WTC11 (cell line): ENCODE measurements around the gene PNLIP. TPM values are rescaled to one million over a fixed set of nuclear protein-coding genes. Genes with fewer than 3 reads are reported as not detected.

ENCODE experiments used
- ATAC-seq: fragments of 200-7000 bp; cut with Tn5 transposase; 2 replicates; pipeline ENCODE4 v1.10.0; 2021; ENCODE audit warnings: mild to moderate bottlenecking, moderate library complexity
- CTCF ChIA-PET: fragments of 300-600 bp; sonication (Branson Sonifier 250); formaldehyde crosslinking; loops from one replicate; lab custom pipeline; 2021; ENCODE audit warnings: antibody characterized with exemption; lab: Charles Lee
- POLR2A ChIA-PET: fragments of 350-600 bp; sonication (Branson Sonifier 250); formaldehyde crosslinking; loops from one replicate; lab custom pipeline; 2021; ENCODE audit warnings: antibody characterized with exemption; lab: Charles Lee
- DNase-seq: peaks from one replicate; pipeline ENCODE4 v3.0.0; 2021; ENCODE audit warnings: low spot score
- H3K27ac Mint-ChIP-seq: 2 replicates; pipeline ENCODE4 v1.8.0; 2021; ENCODE audit warnings: mixed read lengths
- H3K27me3 Mint-ChIP-seq: 2 replicates; pipeline ENCODE4 v1.8.0; 2021; ENCODE audit warnings: low read depth, mild to moderate bottlenecking, moderate library complexity, mixed read lengths
- H3K36me3 Mint-ChIP-seq: 2 replicates; pipeline ENCODE4 v1.8.0; 2021; ENCODE audit warnings: mixed read lengths
- H3K4me1 Mint-ChIP-seq: 2 replicates; pipeline ENCODE4 v1.8.0; 2022; ENCODE audit warnings: mixed read lengths
- H3K4me3 Mint-ChIP-seq: 2 replicates; pipeline ENCODE4 v1.8.0; 2021; ENCODE audit warnings: mild to moderate bottlenecking, moderate library complexity, mixed read lengths
- H3K9me3 Mint-ChIP-seq: 2 replicates; pipeline ENCODE4 v1.8.0; 2021; ENCODE audit warnings: mixed read lengths
- ATF2 ChIP-seq: sonication (generic); formaldehyde crosslinking; IDR thresholded peaks from 2 replicates; pipeline ENCODE4 v1.8.1; 2022; ENCODE audit warnings: low read depth, missing genetic modification reagents, borderline replicate concordance
- CREM ChIP-seq: sonication (generic); formaldehyde crosslinking; IDR thresholded peaks from 2 replicates; pipeline ENCODE4 v1.8.1; 2022; ENCODE audit warnings: mild to moderate bottlenecking, missing genetic modification reagents, moderate library complexity
- E2F1 ChIP-seq: sonication (generic); formaldehyde crosslinking; IDR thresholded peaks from 2 replicates; pipeline ENCODE4 v1.8.0; 2022; ENCODE audit warnings: mild to moderate bottlenecking, missing genetic modification reagents
- FOXJ3 ChIP-seq: sonication (generic); formaldehyde crosslinking; IDR thresholded peaks from 2 replicates; pipeline ENCODE4 v1.9.0; 2021; ENCODE audit warnings: missing genetic modification reagents, mild to moderate bottlenecking, borderline replicate concordance
- GRHL2 ChIP-seq: fragments of 250-450 bp; sonication (Bioruptor Pico); IDR thresholded peaks from 2 replicates; pipeline ENCODE4 v1.8.0; 2022; ENCODE audit warnings: mild to moderate bottlenecking, moderate library complexity; ENCODE audit not compliant: insufficient replicate concordance, severe bottlenecking
- GTF2I ChIP-seq: fragments of 250-450 bp; sonication (Bioruptor Pico); conservative IDR thresholded peaks from 2 replicates; pipeline ENCODE4 v1.4.0; 2021; ENCODE audit warnings: mild to moderate bottlenecking
- HMGA2 ChIP-seq: fragments of 250-450 bp; sonication (Bioruptor Pico); IDR thresholded peaks from 2 replicates; pipeline ENCODE4 v1.4.0; 2021; ENCODE audit warnings: mild to moderate bottlenecking, moderate library complexity
- JAZF1 ChIP-seq: fragments of 250-450 bp; sonication (Bioruptor Pico); IDR thresholded peaks from 2 replicates; pipeline ENCODE4 v1.9.0; 2021; ENCODE audit warnings: moderate library complexity, mild to moderate bottlenecking, inconsistent platforms
- MYBL2 ChIP-seq: sonication (generic); formaldehyde crosslinking; IDR thresholded peaks from 2 replicates; pipeline ENCODE4 v1.8.1; 2023; ENCODE audit warnings: mild to moderate bottlenecking, moderate library complexity, missing genetic modification reagents
- NFATC4 ChIP-seq: fragments of 250-450 bp; sonication (Bioruptor Pico); IDR thresholded peaks from 2 replicates; pipeline ENCODE4 v1.9.0; 2021; ENCODE audit warnings: mild to moderate bottlenecking
- NFE2L1 ChIP-seq: sonication (generic); formaldehyde crosslinking; IDR thresholded peaks from 2 replicates; pipeline ENCODE4 v1.8.1; 2023; ENCODE audit warnings: missing genetic modification reagents
- NR2C2 ChIP-seq: sonication (generic); formaldehyde crosslinking; IDR thresholded peaks from 2 replicates; pipeline ENCODE4 v1.8.0; 2022; ENCODE audit warnings: mild to moderate bottlenecking, missing genetic modification reagents
- NR3C1 ChIP-seq: sonication (generic); formaldehyde crosslinking; conservative IDR thresholded peaks from 2 replicates; pipeline ENCODE4 v1.8.1; 2023; ENCODE audit warnings: low read depth, mild to moderate bottlenecking, missing genetic modification reagents
- RELA ChIP-seq: sonication (generic); formaldehyde crosslinking; IDR thresholded peaks from 2 replicates; pipeline ENCODE4 v1.8.1; 2022; ENCODE audit warnings: missing genetic modification reagents, mild to moderate bottlenecking, borderline replicate concordance
- SMAD4 ChIP-seq: sonication (generic); formaldehyde crosslinking; IDR thresholded peaks from 2 replicates; pipeline ENCODE4 v1.8.0; 2022; ENCODE audit warnings: mild to moderate bottlenecking, missing genetic modification reagents
- TEAD1 ChIP-seq: sonication (generic); formaldehyde crosslinking; IDR thresholded peaks from 2 replicates; pipeline ENCODE4 v1.8.0; 2022; ENCODE audit warnings: mild to moderate bottlenecking, missing genetic modification reagents
- TEAD4 ChIP-seq: sonication (generic); formaldehyde crosslinking; IDR thresholded peaks from 2 replicates; pipeline ENCODE4 v1.8.0; 2022; ENCODE audit warnings: mild to moderate bottlenecking, missing genetic modification reagents
- ZNF317 ChIP-seq: sonication (generic); formaldehyde crosslinking; IDR thresholded peaks from 2 replicates; pipeline ENCODE4 v1.8.1; 2023; ENCODE audit warnings: low read depth, mild to moderate bottlenecking, moderate library complexity, missing genetic modification reagents, borderline replicate concordance
- ZNF416 ChIP-seq: fragments of 250-450 bp; sonication (Bioruptor Pico); IDR thresholded peaks from 2 replicates; pipeline ENCODE4 v1.9.0; 2021; ENCODE audit warnings: mild to moderate bottlenecking, inconsistent platforms
- ZNF423 ChIP-seq: fragments of 250-450 bp; sonication (Bioruptor Pico); IDR thresholded peaks from 2 replicates; pipeline ENCODE4 v2.1.2; 2022; ENCODE audit warnings: mild to moderate bottlenecking, moderate library complexity
- ZSCAN18 ChIP-seq: fragments of 250-450 bp; sonication (Bioruptor Pico); IDR thresholded peaks from 2 replicates; pipeline ENCODE4 v2.1.2; 2022; ENCODE audit warnings: mild to moderate bottlenecking, moderate library complexity
- total RNA-seq: library from RNA; stranded (reverse); gene quantifications from 3 replicates; pipeline ENCODE4 v1.2.3, GENCODE V29; 2021
- TF ChIP-seq, protein P1 (sequence below): sonication (generic); formaldehyde crosslinking; IDR thresholded peaks from 2 replicates; pipeline ENCODE4 v1.8.1; 2023; ENCODE audit warnings: mild to moderate bottlenecking, missing genetic modification reagents, moderate library complexity
- TF ChIP-seq, protein P2 (sequence below): sonication (generic); formaldehyde crosslinking; IDR thresholded peaks from 2 replicates; pipeline ENCODE4 v1.8.1; 2023; ENCODE audit warnings: mild to moderate bottlenecking, missing genetic modification reagents
- TF ChIP-seq, protein P3 (sequence below): sonication (generic); formaldehyde crosslinking; IDR thresholded peaks from 2 replicates; pipeline ENCODE4 v1.8.0; 2023; ENCODE audit warnings: missing genetic modification reagents

PNLIP gene
- total RNA-seq, 1 experiment from 2014 or later = 1.6 TPM

DNA sequence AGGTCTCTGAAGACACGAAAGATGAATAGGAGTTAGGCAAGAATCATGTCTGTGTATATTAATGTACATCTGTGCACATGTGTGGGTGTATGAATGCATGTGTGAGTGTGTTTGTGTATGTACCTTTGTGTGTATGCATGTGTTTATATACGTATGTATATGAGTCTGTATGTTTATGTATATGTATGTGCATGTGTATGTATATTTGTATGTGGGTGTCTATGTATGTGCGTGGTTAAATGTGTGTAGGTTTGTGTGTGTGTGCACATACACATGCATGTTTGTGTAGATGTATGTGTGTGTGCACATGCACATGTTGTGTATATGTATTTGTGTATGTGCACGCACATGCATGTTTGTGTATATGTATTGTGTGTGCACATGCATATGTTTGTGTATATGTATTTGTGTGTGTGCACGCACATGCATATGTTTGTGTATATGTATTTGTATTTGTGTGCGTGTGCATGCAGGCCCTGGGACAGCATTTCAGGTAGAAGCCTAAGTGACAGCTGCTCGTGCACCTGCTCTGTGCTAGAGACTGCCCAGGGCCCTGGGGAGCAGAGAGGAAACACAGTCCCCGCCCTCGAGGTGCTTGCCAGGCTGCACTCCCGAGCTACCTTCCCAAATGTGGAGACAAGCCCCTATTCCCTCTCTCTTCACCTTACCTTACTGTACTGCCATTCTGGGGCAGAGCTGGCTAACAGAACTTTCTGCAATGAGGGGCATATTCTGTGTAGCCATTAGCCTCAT lies 57.1 kb downstream of the PNLIP start:
- ChIA-PET CTCF (no interaction called here), POLR2A (no interaction called here)
- H3K27ac Mint-ChIP-seq = no peak overlapping the region
- H3K4me1 Mint-ChIP-seq = peaks cover 6% of the 10 kb centered on the region
- DNase-seq = no peak
- H3K4me3 Mint-ChIP-seq = no peak overlapping the region
- no peaks in the 10 kb centered on the region for H3K9me3 Mint-ChIP-seq
- H3K36me3 Mint-ChIP-seq = no peaks in the 10 kb centered on the region
- TF ChIP-seq SMAD4 (CRISPR knock-in tag) (no peak), NFE2L1 (no peak), GTF2I (no peak), E2F1 (CRISPR knock-in tag) (no peak), JAZF1 (CRISPR knock-in tag) (no peak)
- H3K27me3 Mint-ChIP-seq = no peaks in the 10 kb centered on the region
- no peak for ATAC-seq

DNA sequence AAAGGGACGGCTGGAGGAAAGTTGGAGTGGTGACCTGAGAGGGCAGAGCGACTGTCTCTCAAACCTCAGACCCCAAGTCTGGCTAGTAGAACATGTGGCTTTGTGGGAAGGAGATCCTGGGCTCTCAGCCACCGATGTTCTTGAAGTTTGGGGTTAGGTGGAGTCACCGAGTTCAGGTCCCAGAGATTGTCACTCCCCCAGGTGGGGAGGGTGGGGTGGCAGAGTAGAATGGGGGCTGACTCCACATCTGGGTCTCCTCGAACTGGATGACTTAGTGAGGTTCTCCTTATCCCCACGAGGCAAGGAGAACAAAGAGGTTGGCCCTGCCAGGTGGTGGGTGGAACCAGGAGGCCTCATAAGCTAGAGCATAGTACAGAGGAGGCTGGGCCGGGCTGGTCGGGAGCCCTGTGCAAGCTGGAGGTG lies 60.3 kb downstream of the PNLIP start:
- CTCF ChIA-PET = no interaction called here
- H3K36me3 Mint-ChIP-seq = no peaks in the 10 kb centered on the region
- H3K9me3 Mint-ChIP-seq = no peaks in the 10 kb centered on the region
- POLR2A ChIA-PET = no interaction called here
- DNase-seq (no peak), ATAC-seq (no peak)
- H3K27ac Mint-ChIP-seq = no peak overlapping the region
- peaks cover 9% of the 10 kb centered on the region for H3K4me1 Mint-ChIP-seq
- peaks cover 18% of the 10 kb centered on the region for H3K27me3 Mint-ChIP-seq
- H3K4me3 Mint-ChIP-seq = no peak overlapping the region
- TF ChIP-seq NR2C2 (CRISPR knock-in tag) (no peak), MYBL2 (CRISPR knock-in tag) (no peak), RELA (CRISPR knock-in tag) (no peak), ZNF317 (CRISPR knock-in tag) (no peak), TEAD1 (no peak), GRHL2 (CRISPR knock-in tag) (no peak), GTF2I (no peak), ZSCAN18 (no peak)
- TF ChIP-seq, protein P1, sequence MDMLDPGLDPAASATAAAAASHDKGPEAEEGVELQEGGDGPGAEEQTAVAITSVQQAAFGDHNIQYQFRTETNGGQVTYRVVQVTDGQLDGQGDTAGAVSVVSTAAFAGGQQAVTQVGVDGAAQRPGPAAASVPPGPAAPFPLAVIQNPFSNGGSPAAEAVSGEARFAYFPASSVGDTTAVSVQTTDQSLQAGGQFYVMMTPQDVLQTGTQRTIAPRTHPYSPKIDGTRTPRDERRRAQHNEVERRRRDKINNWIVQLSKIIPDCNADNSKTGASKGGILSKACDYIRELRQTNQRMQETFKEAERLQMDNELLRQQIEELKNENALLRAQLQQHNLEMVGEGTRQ (CRISPR knock-in tag) = no peak
- TF ChIP-seq, protein P2, sequence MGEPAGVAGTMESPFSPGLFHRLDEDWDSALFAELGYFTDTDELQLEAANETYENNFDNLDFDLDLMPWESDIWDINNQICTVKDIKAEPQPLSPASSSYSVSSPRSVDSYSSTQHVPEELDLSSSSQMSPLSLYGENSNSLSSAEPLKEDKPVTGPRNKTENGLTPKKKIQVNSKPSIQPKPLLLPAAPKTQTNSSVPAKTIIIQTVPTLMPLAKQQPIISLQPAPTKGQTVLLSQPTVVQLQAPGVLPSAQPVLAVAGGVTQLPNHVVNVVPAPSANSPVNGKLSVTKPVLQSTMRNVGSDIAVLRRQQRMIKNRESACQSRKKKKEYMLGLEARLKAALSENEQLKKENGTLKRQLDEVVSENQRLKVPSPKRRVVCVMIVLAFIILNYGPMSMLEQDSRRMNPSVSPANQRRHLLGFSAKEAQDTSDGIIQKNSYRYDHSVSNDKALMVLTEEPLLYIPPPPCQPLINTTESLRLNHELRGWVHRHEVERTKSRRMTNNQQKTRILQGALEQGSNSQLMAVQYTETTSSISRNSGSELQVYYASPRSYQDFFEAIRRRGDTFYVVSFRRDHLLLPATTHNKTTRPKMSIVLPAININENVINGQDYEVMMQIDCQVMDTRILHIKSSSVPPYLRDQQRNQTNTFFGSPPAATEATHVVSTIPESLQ (CRISPR knock-in tag) = no peak
- TF ChIP-seq, all 79 proteins: peak for 0

- no peak for TF ChIP-seq NFATC4 (CRISPR knock-in tag)
- no peak for TF ChIP-seq NR3C1 (CRISPR knock-in tag)
- TF ChIP-seq FOXJ3 (CRISPR knock-in tag) = no peak
- no peak for TF ChIP-seq ATF2
- no peak for TF ChIP-seq ZNF423 (CRISPR knock-in tag)
- no peak for TF ChIP-seq TEAD4 (CRISPR knock-in tag)
- TF ChIP-seq CREM (CRISPR knock-in tag) = no peak
- TF ChIP-seq ZNF416 (CRISPR knock-in tag) = no peak
- TF ChIP-seq, protein P3, sequence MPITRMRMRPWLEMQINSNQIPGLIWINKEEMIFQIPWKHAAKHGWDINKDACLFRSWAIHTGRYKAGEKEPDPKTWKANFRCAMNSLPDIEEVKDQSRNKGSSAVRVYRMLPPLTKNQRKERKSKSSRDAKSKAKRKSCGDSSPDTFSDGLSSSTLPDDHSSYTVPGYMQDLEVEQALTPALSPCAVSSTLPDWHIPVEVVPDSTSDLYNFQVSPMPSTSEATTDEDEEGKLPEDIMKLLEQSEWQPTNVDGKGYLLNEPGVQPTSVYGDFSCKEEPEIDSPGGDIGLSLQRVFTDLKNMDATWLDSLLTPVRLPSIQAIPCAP = no peak
- no peak for TF ChIP-seq HMGA2 (CRISPR knock-in tag)
- Mint-ChIP-seq H3K27me3 (peaks cover 18% of the 10 kb centered on the region), H3K9me3 (no peaks in the 10 kb centered on the region), H3K27ac (no peak overlapping the region), H3K4me3 (no peak overlapping the region), H3K4me1 (peaks cover 9% of the 10 kb centered on the region), H3K36me3 (no peaks in the 10 kb centered on the region)
- ChIA-PET CTCF (interaction anchor here (0.8 kb wide), 1 partner anchor 137 kb away, joined by 3 read pairs; no protein-coding TSS in a partner anchor), POLR2A (no interaction called here)
- ATAC-seq = no peak
- no peak for DNase-seq
Measured at GRCh38 chr10:116607336-116607735, 61.6 kb downstream of the PNLIP start.
